H1 (cell line): ENCODE results near the gene EVA1C. TPM values are rescaled to one million over a fixed set of nuclear protein-coding genes. Genes with fewer than 3 reads are reported as not detected.

ENCODE experiments used
- CTCF ChIA-PET: fragments of 300-600 bp; sonication (Branson Sonifier 250); formaldehyde crosslinking; loops from one replicate; lab custom pipeline; 2021; ENCODE audit not compliant: partially characterized antibody; lab: Charles Lee
- POLR2A ChIA-PET: fragments of 300-600 bp; sonication (Branson Sonifier 250); formaldehyde crosslinking; loops from one replicate; lab custom pipeline; 2021; ENCODE audit warnings: inconsistent platforms; ENCODE audit not compliant: partially characterized antibody; lab: Charles Lee
- DNase-seq, 2 experiments: peaks; one replicate each; pipeline versions ENCODE4 v3.0.0 to v3.0.0-alpha.2; 2010 to 2022; ENCODE audit warnings: low spot score in 2 of 2, low read depth in 1 of 2, mixed read lengths in 1 of 2
- FAIRE-seq: peaks from 2 replicates; lab custom pipeline; 2011; peaks lifted over from hg19 to GRCh38; lab: Jason Lieb, UNC
- H2AFZ ChIP-seq: 2 replicates; pipeline ENCODE4 v1.8.1; 2012; ENCODE audit warnings: low read length, inconsistent platforms
- H2AK5ac ChIP-seq: 2 replicates; pipeline ENCODE4 v1.6.1; 2013; ENCODE audit warnings: low read depth, low read length
- H2BK120ac ChIP-seq: replicated peaks from 2 replicates; pipeline ENCODE3; 2013; ENCODE audit warnings: low read depth, low read length, inconsistent platforms
- H2BK12ac ChIP-seq: 2 replicates; pipeline ENCODE4 v1.6.1; 2013; ENCODE audit warnings: low read depth, low read length
- H2BK15ac ChIP-seq: 2 replicates; pipeline ENCODE4 v1.6.1; 2013; ENCODE audit warnings: low read length
- H2BK20ac ChIP-seq: 2 replicates; pipeline ENCODE4 v1.6.1; 2013; ENCODE audit warnings: low read length
- H2BK5ac ChIP-seq: 2 replicates; pipeline ENCODE4 v1.6.1; 2013; ENCODE audit warnings: low read depth, low read length
- H3K14ac ChIP-seq: 2 replicates; pipeline ENCODE4 v1.6.1; 2013; ENCODE audit warnings: inconsistent platforms; ENCODE audit not compliant: insufficient read length
- H3K18ac ChIP-seq: 2 replicates; pipeline ENCODE4 v1.6.1; 2013; ENCODE audit warnings: low read length; ENCODE audit errors: extremely low read depth
- H3K23ac ChIP-seq: 2 replicates; pipeline ENCODE4 v1.6.1; 2013; ENCODE audit warnings: inconsistent platforms; ENCODE audit not compliant: insufficient read length
- H3K23me2 ChIP-seq: 2 replicates; pipeline ENCODE4 v1.6.1; 2013; ENCODE audit warnings: low read depth, low read length
- H3K27ac ChIP-seq: 2 replicates; pipeline ENCODE4 v1.6.1; 2011; ENCODE audit warnings: low read depth, low read length, inconsistent platforms
- H3K27me3 ChIP-seq, 4 experiments: replicated peaks in 1 of 4; 1 replicate in 1 of 4; 2 replicates in 3 of 4; pipeline versions ENCODE4 v1.6.1 to v1.8.1; 2011 to 2013; ENCODE audit warnings: low read length in 3 of 4, mild to moderate bottlenecking in 3 of 4, inconsistent platforms in 2 of 4, mixed read lengths in 2 of 4, moderate library complexity in 1 of 4; ENCODE audit not compliant: control insufficient read depth in 3 of 4, insufficient read depth in 3 of 4; ENCODE audit errors: extremely low read depth in 1 of 4
- H3K36me3 ChIP-seq, 4 experiments: 2 replicates each; pipeline versions ENCODE4 v1.6.1 to v1.8.1; 2011 to 2013; ENCODE audit warnings: mild to moderate bottlenecking in 4 of 4, low read length in 3 of 4, moderate library complexity in 2 of 4, control low read depth in 1 of 4, inconsistent platforms in 1 of 4; ENCODE audit not compliant: insufficient read depth in 4 of 4, control insufficient read depth in 2 of 4
- H3K4ac ChIP-seq: replicated peaks from 2 replicates; pipeline ENCODE3; 2013; ENCODE audit warnings: low read length, low read depth, mixed read lengths, inconsistent platforms; ENCODE audit not compliant: insufficient read length
- H3K4me1 ChIP-seq, 4 experiments: replicated peaks in 1 of 4; 1 replicate in 1 of 4; 2 replicates in 3 of 4; pipeline versions ENCODE4 v1.6.1 to v1.8.1; 2011 to 2013; ENCODE audit warnings: low read length in 3 of 4, inconsistent platforms in 2 of 4, mixed read lengths in 1 of 4; ENCODE audit not compliant: insufficient read depth in 4 of 4, control insufficient read depth in 3 of 4
- H3K4me2 ChIP-seq, 2 experiments: 2 replicates each; pipeline versions ENCODE4 v1.6.1 to v1.8.1; 2011 to 2013; ENCODE audit warnings: low read depth in 2 of 2, low read length in 2 of 2, control low read depth in 1 of 2, inconsistent platforms in 1 of 2, mild to moderate bottlenecking in 1 of 2; ENCODE audit not compliant: insufficient read depth in 1 of 2
- H3K4me3 ChIP-seq, 4 experiments: fragments of 200-600, 300-600 bp in 1 of 4; sonication (generic), shearing (Covaris generic), sonication (Bioruptor Twin) in 1 of 4; 2 replicates each; pipeline versions ENCODE4 v1.5.1 to v1.8.1; 2011 to 2016; ENCODE audit warnings: low read length in 4 of 4, low read depth in 3 of 4, control low read depth in 2 of 4, inconsistent platforms in 2 of 4, mild to moderate bottlenecking in 2 of 4, mixed read lengths in 1 of 4, moderate library complexity in 1 of 4; ENCODE audit not compliant: insufficient read depth in 2 of 4; ENCODE audit errors: extremely low read depth in 1 of 4
- H3K56ac ChIP-seq: replicated peaks from 2 replicates; pipeline ENCODE3; 2013; ENCODE audit warnings: low read depth, mild to moderate bottlenecking, mixed read lengths, low read length, inconsistent platforms; ENCODE audit not compliant: insufficient read length
- H3K79me1 ChIP-seq: 2 replicates; pipeline ENCODE4 v1.6.1; 2013; ENCODE audit warnings: low read depth, low read length, control low read depth
- H3K79me2 ChIP-seq, 2 experiments: 2 replicates each; pipeline versions ENCODE4 v1.6.1 to v1.8.1; 2012 to 2013; ENCODE audit warnings: low read length in 2 of 2, mild to moderate bottlenecking in 2 of 2, inconsistent platforms in 1 of 2; ENCODE audit not compliant: insufficient read depth in 2 of 2, control insufficient read depth in 1 of 2
- H3K9ac ChIP-seq, 4 experiments: replicated peaks in 1 of 4; 1 replicate in 1 of 4; 2 replicates in 3 of 4; pipeline versions ENCODE4 v1.6.1 to v1.8.1; 2011 to 2013; ENCODE audit warnings: low read depth in 3 of 4, low read length in 3 of 4, control low read depth in 2 of 4, mild to moderate bottlenecking in 2 of 4, moderate library complexity in 2 of 4, inconsistent platforms in 1 of 4; ENCODE audit errors: extremely low read depth in 1 of 4
- H3K9me3 ChIP-seq, 2 experiments: 2 replicates each; pipeline versions ENCODE4 v1.6.1 to v1.8.1; 2012 to 2013; ENCODE audit warnings: mild to moderate bottlenecking in 2 of 2, moderate library complexity in 2 of 2, control low read depth in 1 of 2, inconsistent platforms in 1 of 2, low read depth in 1 of 2, low read length in 1 of 2, mixed read lengths in 1 of 2; ENCODE audit not compliant: insufficient read depth in 2 of 2
- H4K20me1 ChIP-seq, 2 experiments: replicated peaks in 1 of 2; 2 replicates each; pipeline versions ENCODE3 to v1.8.1; 2011 to 2013; ENCODE audit warnings: inconsistent platforms in 2 of 2, low read length in 2 of 2, mild to moderate bottlenecking in 1 of 2; ENCODE audit not compliant: insufficient read depth in 2 of 2, control insufficient read depth in 1 of 2
- H4K5ac ChIP-seq: 2 replicates; pipeline ENCODE4 v1.6.1; 2013; ENCODE audit warnings: low read length, low read depth, mixed read lengths, inconsistent platforms; ENCODE audit not compliant: insufficient read length
- H4K8ac ChIP-seq: 2 replicates; pipeline ENCODE4 v1.8.0; 2013; ENCODE audit warnings: mild to moderate bottlenecking, moderate library complexity, low read length, inconsistent platforms; ENCODE audit not compliant: insufficient read depth; ENCODE audit errors: extremely low read depth
- H4K91ac ChIP-seq: replicated peaks from 2 replicates; pipeline ENCODE3; 2013; ENCODE audit warnings: low read length, mixed read lengths, inconsistent platforms; ENCODE audit not compliant: insufficient read length
- ATF3 ChIP-seq: IDR thresholded peaks from 2 replicates; pipeline ENCODE4 v1.6.1; 2011; ENCODE audit warnings: low read depth, mild to moderate bottlenecking, low read length; ENCODE audit not compliant: insufficient read depth
- BCL11A ChIP-seq, 2 experiments: IDR thresholded peaks; one replicate each; pipeline ENCODE4 v1.6.1; 2011; ENCODE audit warnings: low read depth in 2 of 2, low read length in 2 of 2, mild to moderate bottlenecking in 2 of 2
- CREB1 ChIP-seq: IDR thresholded peaks from 2 replicates; pipeline ENCODE4 v1.6.1; 2012; ENCODE audit warnings: inconsistent platforms
- CTBP2 ChIP-seq: IDR thresholded peaks from 2 replicates; pipeline ENCODE4 v1.7.0; 2011; ENCODE audit warnings: borderline replicate concordance, mild to moderate bottlenecking, moderate library complexity, mixed read lengths, low read length; ENCODE audit not compliant: insufficient read depth, insufficient read length
- EGR1 ChIP-seq: IDR thresholded peaks from 2 replicates; pipeline ENCODE4 v1.6.1; 2011; ENCODE audit warnings: low read depth, low read length, borderline replicate concordance
- JUN ChIP-seq: IDR thresholded peaks from 2 replicates; pipeline ENCODE4 v1.6.1; 2011; ENCODE audit warnings: low read depth, mild to moderate bottlenecking, improper control_type of control experiment, low read length
- MAX ChIP-seq: IDR thresholded peaks from 2 replicates; pipeline ENCODE4 v1.6.1; 2012; ENCODE audit warnings: inconsistent platforms
- NRF1 ChIP-seq: IDR thresholded peaks from 2 replicates; pipeline ENCODE4 v1.6.1; 2011; ENCODE audit warnings: mild to moderate bottlenecking, low read depth, low read length, improper control_type of control experiment
- PHF8 ChIP-seq: fragments of 200-600 bp; sonication (generic); conservative IDR thresholded peaks from 2 replicates; pipeline ENCODE4 v1.7.1; 2012; ENCODE audit warnings: low read depth, mild to moderate bottlenecking, inconsistent platforms, low read length, moderate library complexity
- POLR2A ChIP-seq, 2 experiments: IDR thresholded peaks; 1 replicate in 1 of 2; 2 replicates in 1 of 2; pipeline ENCODE4 v1.6.1; 2011; ENCODE audit warnings: low read depth in 2 of 2, low read length in 2 of 2, mild to moderate bottlenecking in 2 of 2; ENCODE audit errors: control extremely low read depth in 1 of 2
- RNF2 ChIP-seq: fragments of 200-900, 300-1000 bp; sonication (generic); IDR thresholded peaks from 2 replicates; pipeline ENCODE4 v1.7.1; 2016; ENCODE audit warnings: borderline replicate concordance, low read depth, mild to moderate bottlenecking, antibody characterized with exemption, low read length; ENCODE audit not compliant: poor library complexity, severe bottlenecking; ENCODE audit errors: missing control alignments
- SAP30 ChIP-seq: fragments of 300-600 bp; sonication (generic); IDR thresholded peaks from 2 replicates; pipeline ENCODE4 v1.7.1; 2012; ENCODE audit warnings: low read length, moderate library complexity, mild to moderate bottlenecking, inconsistent platforms; ENCODE audit not compliant: insufficient read depth, insufficient replicate concordance
- TBP ChIP-seq: IDR thresholded peaks from 2 replicates; pipeline ENCODE4 v1.6.1; 2011; ENCODE audit warnings: low read depth, low read length, improper control_type of control experiment
- WGBS, 2 experiments: shearing (Covaris generic) in 1 of 2; methylation state at CpG; one replicate each; pipeline versions ENCODE4 v1.1.6 to v1.1.7; 2013 to 2015; ENCODE audit warnings: low lambda C conversion rate in 2 of 2, mixed read lengths in 2 of 2, inconsistent platforms in 1 of 2, low coverage in 1 of 2, missing lambda C conversion rate in 1 of 2; ENCODE audit not compliant: insufficient replicate concordance in 2 of 2, insufficient coverage in 1 of 2, insufficient read length in 1 of 2; ENCODE audit errors: extremely low coverage in 1 of 2, missing lambda C conversion rate in 1 of 2; 5-methylcytosine and 5-hydroxymethylcytosine counted together
- polyA plus RNA-seq, 7 experiments: library from polyadenylated mRNA; depleted of rRNA in 3 of 7; stranded (reverse) in 5 of 7; unstranded in 2 of 7; fragments of >200 nt in 5 of 7; fragments of 200-250 nt in 2 of 7; gene quantifications; 1 replicate in 5 of 7; 2 replicates in 1 of 7; 4 replicates in 1 of 7; pipeline versions ENCODE4 v1.2.1 to v1.2.3, GENCODE V29; 2011 to 2013; ENCODE audit warnings: missing spikeins in 2 of 7, mixed read lengths in 2 of 7
- total RNA-seq: library from RNA; stranded (reverse); fragmentation: NEBNext Ultra II Directional; extraction: Animal tissue kit (Norgen Biotek cat#: 25700); gene quantifications from 2 replicates; pipeline ENCODE4 v1.2.1, GENCODE V29; 2021

The EVA1C gene
- total and polyA plus RNA-seq, 2 of the 8 experiments (the other 6 are each of a cell fraction or from before 2014, with no cell fraction given): 2.6 to 3.6 TPM

DNA sequence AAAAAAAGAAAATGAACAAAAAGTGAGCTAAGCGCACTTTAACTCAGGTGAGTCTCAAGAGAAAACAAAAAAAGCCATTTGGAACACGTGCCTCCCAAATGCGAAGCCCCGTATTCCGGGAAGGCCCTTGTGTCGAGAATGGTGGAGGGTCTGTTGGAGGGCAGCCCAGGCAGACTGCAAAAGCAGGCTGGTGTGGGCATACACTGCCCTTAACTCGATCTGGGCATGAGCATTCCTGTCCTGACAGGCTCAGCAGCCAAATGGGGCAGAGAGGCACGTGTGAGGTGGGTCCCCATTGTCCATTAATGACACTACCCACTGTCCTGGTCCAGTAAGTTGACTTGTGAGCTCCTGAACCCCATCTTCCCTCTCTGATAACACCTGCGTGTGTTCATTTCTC lies 57.7 kb downstream of the EVA1C start:
- no peak overlapping the region for H3K9ac ChIP-seq
- no peaks in the 10 kb centered on the region for H3K23me2 ChIP-seq
- POLR2A ChIA-PET: no interaction called here
- H3K4ac ChIP-seq: no peak overlapping the region
- WGBS, 2 experiments: 83% methylated on average over 9 of the region's 9 CpGs; no CpG with 5 or more reads in 1 of the 2 experiments
- H3K27me3 ChIP-seq: no peaks in the 10 kb centered on the region
- peaks cover 0 to 3% (median 0%) of the 10 kb centered on the region in 4 experiments; a peak in 2 of 7 replicates for H3K4me1 ChIP-seq
- H3K4me3 ChIP-seq: no peak overlapping the region
- FAIRE-seq (no peak), DNase-seq (no peak)
- H3K36me3 ChIP-seq: no peaks in the 10 kb centered on the region
- H2BK5ac ChIP-seq: no peak overlapping the region
- H2BK15ac ChIP-seq: no peak overlapping the region
- no peak overlapping the region for H4K5ac ChIP-seq
- no peak overlapping the region; the same call in 1 of the 2 replicates for H2BK20ac ChIP-seq
- CTCF ChIA-PET: interaction anchor here (1.5 to 1.6 kb wide), 2 partner anchors 12 to 99 kb away, joined by 3 to 9 read pairs; no protein-coding TSS in a partner anchor
- no peak overlapping the region for H2BK120ac ChIP-seq
- no peak overlapping the region for H3K23ac ChIP-seq
- no peak overlapping the region for H3K14ac ChIP-seq
- H3K79me1 ChIP-seq: no peaks in the 10 kb centered on the region
- no peak overlapping the region for H2AFZ ChIP-seq
- no peak overlapping the region for H4K8ac ChIP-seq
- no peaks in the 10 kb centered on the region for H4K20me1 ChIP-seq
- H3K18ac ChIP-seq: no peak overlapping the region; the same call in 1 of the 2 replicates
- H3K27ac ChIP-seq: no peak overlapping the region
- no peaks in the 10 kb centered on the region for H3K79me2 ChIP-seq
- H2BK12ac ChIP-seq: no peak overlapping the region
- no peak overlapping the region for H4K91ac ChIP-seq
- peak overlapping the region; percentile 39; the same call in 1 of the 2 replicates for H2AK5ac ChIP-seq
- no peak overlapping the region for H3K4me2 ChIP-seq
- no peak overlapping the region for H3K56ac ChIP-seq
- H3K9me3 ChIP-seq: no peaks in the 10 kb centered on the region
- TF ChIP-seq TBP (no peak), CREB1 (no peak), EGR1 (no peak), MAX (no peak), ATF3 (no peak), PHF8 (no peak), RNF2 (no peak), NRF1 (no peak), SAP30 (no peak), BCL11A (IDR thresholded peaks at IDR 0.05; ENCODE audit: low read depth in 2 of 2, low read length in 2 of 2) (no peak), JUN (no peak), POLR2A (IDR thresholded peaks at IDR 0.05; ENCODE audit: control extremely low read depth in 1 of 2, low read depth in 2 of 2, low read length in 2 of 2) (no peak), CTBP2 (no peak)
